T-cell (primary cell): ENCODE results near the gene RRP15. TPM values are rescaled to one million over a fixed set of nuclear protein-coding genes. Genes with fewer than 3 reads are reported as not detected.

Source experiments
- ATAC-seq, 4 experiments: fragments of 200-7000 bp in 3 of 4; fragments of 150-1000 bp in 1 of 4; cut with Tn5 transposase; replicated peaks in 1 of 4; 1 replicate in 3 of 4; 2 replicates in 1 of 4; pipeline ENCODE4 v1.10.0; 2021; ENCODE audit warnings: moderate library complexity in 3 of 4, mild to moderate bottlenecking in 2 of 4, moderate number of reproducible peaks in 1 of 4
- CTCF ChIA-PET, 2 donors: fragments of 300-600 bp; sonication (Branson Sonifier 250); formaldehyde crosslinking; loops; one replicate each; lab custom pipeline; 2022; ENCODE audit warnings: antibody characterized with exemption in 2 of 2; lab: Charles Lee
- POLR2A ChIA-PET, 2 donors: fragments of 300-600 bp; sonication (Branson Sonifier 250); formaldehyde crosslinking; loops; one replicate each; lab custom pipeline; 2022; ENCODE audit warnings: antibody characterized with exemption in 2 of 2; lab: Charles Lee
- DNase-seq, 35 experiments: peaks; one replicate each; pipeline versions ENCODE4 v3.0.0 to v3.0.0-alpha.2; 2013 to 2023
- H3K27ac ChIP-seq: one replicate; pipeline ENCODE4 v1.5.1; 2013; ENCODE audit warnings: low read length
- H3K27me3 ChIP-seq, 2 experiments: replicated peaks in 1 of 2; 1 replicate in 1 of 2; 2 replicates in 1 of 2; pipeline versions ENCODE4 v1.6.1 to v1.7.0; 2013; ENCODE audit warnings: low read length in 1 of 2, mixed read lengths in 1 of 2; ENCODE audit not compliant: control insufficient read depth in 2 of 2, insufficient read depth in 2 of 2; ENCODE audit errors: extremely low read depth in 1 of 2
- H3K36me3 ChIP-seq, 2 donors: 1 replicate in 1 of 2; 2 replicates in 1 of 2; pipeline versions ENCODE4 v1.6.1 to v1.7.0; 2013; ENCODE audit warnings: low read length in 1 of 2; ENCODE audit not compliant: control insufficient read depth in 2 of 2, insufficient read depth in 1 of 2; ENCODE audit errors: extremely low read depth in 1 of 2
- H3K4me1 ChIP-seq, 2 experiments: 1 replicate in 1 of 2; 2 replicates in 1 of 2; pipeline versions ENCODE4 v1.6.1 to v1.7.0; 2013; ENCODE audit warnings: low read length in 2 of 2, mixed read lengths in 1 of 2; ENCODE audit not compliant: insufficient read depth in 2 of 2, control insufficient read depth in 1 of 2; ENCODE audit errors: extremely low read depth in 1 of 2
- H3K4me3 ChIP-seq, 2 donors: 1 replicate in 1 of 2; 2 replicates in 1 of 2; pipeline versions ENCODE4 v1.5.1 to v1.7.0; 2013; ENCODE audit warnings: mild to moderate bottlenecking in 2 of 2, low read length in 1 of 2, moderate library complexity in 1 of 2; ENCODE audit not compliant: control insufficient read depth in 1 of 2; ENCODE audit errors: extremely low read depth in 1 of 2
- H3K9me3 ChIP-seq: 2 replicates; pipeline ENCODE4 v1.7.0; 2013
- H3K27ac Mint-ChIP-seq, 2 donors: one replicate each; pipeline ENCODE4 v1.8.0; 2020 to 2021; ENCODE audit warnings: mild to moderate bottlenecking in 2 of 2, mixed read lengths in 2 of 2
- H3K27me3 Mint-ChIP-seq, 2 donors: one replicate each; pipeline ENCODE4 v1.8.0; 2021 to 2022; ENCODE audit warnings: mixed read lengths in 2 of 2
- H3K36me3 Mint-ChIP-seq: one replicate; pipeline ENCODE4 v1.8.0; 2021; ENCODE audit warnings: mixed read lengths
- H3K4me1 Mint-ChIP-seq, 3 donors: one replicate each; pipeline ENCODE4 v1.8.0; 2020 to 2022; ENCODE audit warnings: mixed read lengths in 3 of 3, mild to moderate bottlenecking in 1 of 3
- H3K4me3 Mint-ChIP-seq, 3 donors: one replicate each; pipeline ENCODE4 v1.8.0; 2020 to 2022; ENCODE audit warnings: mild to moderate bottlenecking in 3 of 3, mixed read lengths in 3 of 3, moderate library complexity in 3 of 3
- H3K9me3 Mint-ChIP-seq, 3 donors: one replicate each; pipeline ENCODE4 v1.8.0; 2020 to 2022; ENCODE audit warnings: mixed read lengths in 3 of 3
- WGBS: methylation state at CpG from one replicate; pipeline ENCODE4 v1.1.5; 2013; ENCODE audit warnings: missing lambda C conversion rate; ENCODE audit not compliant: insufficient coverage; 5-methylcytosine and 5-hydroxymethylcytosine counted together
- total RNA-seq, 35 experiments: library from RNA in 6 of 35; stranded (reverse) in 6 of 35; fragments of 120-200 nt in 1 of 35; gene quantifications; one replicate each; pipeline versions ENCODE4 v1.2.1 to v1.2.4 and lab custom pipeline; 2013 to 2026

The RRP15 gene
- total RNA-seq, 5 donors from 2014 or later (not counting 1 experiment from before 2014, with no cell fraction given), result 11.7 to 20.9 (median 17.0) TPM

GRCh38 chr1:218350035-218350525 lies 65.0 kb downstream of the RRP15 start:
- Mint-ChIP-seq H3K36me3 (no peaks in the 10 kb centered on the region), H3K4me3 (no peak overlapping the region), H3K9me3 (no peaks in the 10 kb centered on the region), H3K27ac (no peak overlapping the region), H3K27me3 (peaks cover 18 to 19% of the 10 kb centered on the region in 2 donors), H3K4me1 (peaks cover 35 to 39% (median 38%) of the 10 kb centered on the region in 3 donors)
- ChIA-PET POLR2A (interaction anchor here in 1 of 2 donors (0.5 kb wide), 1 partner anchor 320 kb away, joined by 3 read pairs; no protein-coding TSS in a partner anchor), CTCF (no interaction called here)
- Histone ChIP-seq H3K9me3 (no peaks in the 10 kb centered on the region), H3K27ac (no peak overlapping the region), H3K4me3 (no peak overlapping the region), H3K27me3 (peaks cover 0 to 21% of the 10 kb centered on the region in 2 experiments), H3K36me3 (no peaks in the 10 kb centered on the region), H3K4me1 (peaks cover 2 to 24% of the 10 kb centered on the region in 2 experiments)
- no peak for ATAC-seq
- no peak for DNase-seq
- WGBS, result no CpG with 5 or more reads among the region's 7 CpGs

GRCh38 chr1:218350801-218351266 lies 65.7 kb downstream of the RRP15 start:
- peak overlapping the region; percentile 57 to 73 (median 61) for H3K4me3 Mint-ChIP-seq
- no peaks in the 10 kb centered on the region for H3K36me3 Mint-ChIP-seq
- no peaks in the 10 kb centered on the region for H3K9me3 Mint-ChIP-seq
- H3K27ac Mint-ChIP-seq, result no peak overlapping the region
- H3K4me3 ChIP-seq, result peak overlapping the region in 1 of 2 donors; percentile 10
- H3K9me3 ChIP-seq, result no peaks in the 10 kb centered on the region
- POLR2A ChIA-PET, result no interaction called here
- ATAC-seq (no peak), DNase-seq (no peak)
- no peaks in the 10 kb centered on the region for H3K36me3 ChIP-seq
- no CpG with 5 or more reads among the region's 2 CpGs for WGBS
- CTCF ChIA-PET, result no interaction called here
- H3K27me3 ChIP-seq, result peaks cover 0 to 14% of the 10 kb centered on the region in 2 experiments
- H3K4me1 ChIP-seq, result peaks cover 0 to 18% of the 10 kb centered on the region in 2 experiments
- H3K27me3 Mint-ChIP-seq, result peaks cover 18 to 19% of the 10 kb centered on the region in 2 donors
- peaks cover 35 to 39% (median 38%) of the 10 kb centered on the region in 3 donors for H3K4me1 Mint-ChIP-seq
- no peak overlapping the region for H3K27ac ChIP-seq

GRCh38 chr1:218351391-218352074 lies 66.4 kb downstream of the RRP15 start:
- DNase-seq (peak in 15 of 35 experiments; percentile 2 to 34 (median 11)), ATAC-seq (peak; percentile 53 to 76 (median 60))
- Mint-ChIP-seq H3K9me3 (no peaks in the 10 kb centered on the region), H3K27ac (no peak overlapping the region), H3K4me3 (peak overlapping the region; percentile 57 to 73 (median 61)), H3K27me3 (peaks cover 13 to 14% of the 10 kb centered on the region in 2 donors), H3K36me3 (no peaks in the 10 kb centered on the region), H3K4me1 (peaks cover 28 to 34% (median 33%) of the 10 kb centered on the region in 3 donors)
- WGBS, result 10% methylated on average over 2 of the region's 10 CpGs
- no peaks in the 10 kb centered on the region for H3K36me3 ChIP-seq
- peak overlapping the region; percentile 10 to 42 for H3K4me3 ChIP-seq
- peaks cover 0 to 10% of the 10 kb centered on the region in 2 experiments for H3K27me3 ChIP-seq
- CTCF ChIA-PET, result interaction anchor here in 1 of 2 donors (0.6 kb wide), 1 partner anchor 1077 kb away, joined by 3 read pairs; no protein-coding TSS in a partner anchor
- H3K27ac ChIP-seq, result no peak overlapping the region
- POLR2A ChIA-PET, result interaction anchor here in 1 of 2 donors (0.7 kb wide), 1 partner anchor 1048 kb away, joined by 3 read pairs; no protein-coding TSS in a partner anchor
- H3K9me3 ChIP-seq, result no peaks in the 10 kb centered on the region
- H3K4me1 ChIP-seq, result peaks cover 0 to 13% of the 10 kb centered on the region in 2 experiments

GRCh38 chr1:218352075-218352438 lies 67.0 kb downstream of the RRP15 start:
- Histone ChIP-seq H3K36me3 (no peaks in the 10 kb centered on the region), H3K9me3 (no peaks in the 10 kb centered on the region), H3K4me3 (no peak overlapping the region), H3K27ac (no peak overlapping the region), H3K27me3 (peaks cover 0 to 4% of the 10 kb centered on the region in 2 experiments), H3K4me1 (peaks cover 0 to 8% of the 10 kb centered on the region in 2 experiments)
- Mint-ChIP-seq H3K27me3 (peaks cover 9 to 11% of the 10 kb centered on the region in 2 donors), H3K4me3 (peak overlapping the region in 1 of 3 donors; percentile 61), H3K4me1 (peaks cover 23 to 29% (median 27%) of the 10 kb centered on the region in 3 donors), H3K27ac (no peak overlapping the region), H3K36me3 (no peaks in the 10 kb centered on the region), H3K9me3 (no peaks in the 10 kb centered on the region)
- no peak for ATAC-seq
- CTCF ChIA-PET, result interaction anchor here in 1 of 2 donors (0.6 kb wide), 1 partner anchor 1077 kb away, joined by 3 read pairs; no protein-coding TSS in a partner anchor
- WGBS, result 97% methylated on average over 3 of the region's 8 CpGs
- POLR2A ChIA-PET, result no interaction called here
- DNase-seq, result no peak

GRCh38 chr1:218353656-218354055 lies 68.6 kb downstream of the RRP15 start:
- DNase-seq (no peak), ATAC-seq (no peak)
- Histone ChIP-seq H3K9me3 (no peaks in the 10 kb centered on the region), H3K27ac (no peak overlapping the region), H3K36me3 (no peaks in the 10 kb centered on the region), H3K27me3 (no peaks in the 10 kb centered on the region), H3K4me3 (no peak overlapping the region), H3K4me1 (peaks cover 0 to 3% of the 10 kb centered on the region in 2 experiments)
- no peaks in the 10 kb centered on the region for H3K36me3 Mint-ChIP-seq
- ChIA-PET POLR2A (no interaction called here), CTCF (interaction anchor here in 1 of 2 donors (1.1 kb wide), 1 partner anchor 13 kb away, joined by 3 read pairs; no protein-coding TSS in a partner anchor)
- H3K4me1 Mint-ChIP-seq, result peaks cover 15 to 17% (median 17%) of the 10 kb centered on the region in 3 donors
- 100% methylated on average over 1 of the region's 4 CpGs for WGBS
- no peak overlapping the region for H3K27ac Mint-ChIP-seq
- H3K9me3 Mint-ChIP-seq, result no peaks in the 10 kb centered on the region
- peaks cover 0 to 3% of the 10 kb centered on the region in 2 donors for H3K27me3 Mint-ChIP-seq
- no peak overlapping the region for H3K4me3 Mint-ChIP-seq

GRCh38 chr1:218355278-218355677 lies 70.2 kb downstream of the RRP15 start:
- CTCF ChIA-PET, result no interaction called here

More at GRCh38 chr1:218355278-218355677, 70.2 kb downstream of the RRP15 start:
- POLR2A ChIA-PET, result no interaction called here
- no peak for ATAC-seq
- Histone ChIP-seq H3K36me3 (no peaks in the 10 kb centered on the region), H3K27me3 (no peaks in the 10 kb centered on the region), H3K4me3 (no peak overlapping the region), H3K9me3 (no peaks in the 10 kb centered on the region), H3K4me1 (peaks cover 0 to 3% of the 10 kb centered on the region in 2 experiments), H3K27ac (no peak overlapping the region)
- WGBS, result 100% methylated on average over 1 of the region's 4 CpGs
- H3K27ac Mint-ChIP-seq, result no peak overlapping the region
- H3K36me3 Mint-ChIP-seq, result no peaks in the 10 kb centered on the region
- no peaks in the 10 kb centered on the region for H3K9me3 Mint-ChIP-seq
- no peak overlapping the region for H3K4me3 Mint-ChIP-seq
- H3K27me3 Mint-ChIP-seq, result no peaks in the 10 kb centered on the region
- DNase-seq, result no peak
- H3K4me1 Mint-ChIP-seq, result peaks cover 14 to 15% (median 14%) of the 10 kb centered on the region in 3 donors
